Astrocyte of the spinal cord (primary cell): ENCODE data around the gene CPNE1.

Experiments used
- DNase-seq: peaks from one replicate; pipeline ENCODE4 v3.0.0; 2011; ENCODE audit warnings: low read depth, low spot score
- H3K4me3 ChIP-seq: 2 replicates; pipeline ENCODE4 v1.5.1; 2011; ENCODE audit warnings: low read depth, mild to moderate bottlenecking, low read length, moderate library complexity
- CTCF ChIP-seq: IDR thresholded peaks from 2 replicates; pipeline ENCODE4 v1.5.1; 2012; ENCODE audit warnings: low read depth, mild to moderate bottlenecking, low read length, inconsistent platforms
- in situ Hi-C: cut with HindIII; loops from 2 replicates; pipeline ENCODE4 v1.10.0; 2017; ENCODE audit warnings: low sequenced_read_pairs

The CPNE1 gene

DNA sequence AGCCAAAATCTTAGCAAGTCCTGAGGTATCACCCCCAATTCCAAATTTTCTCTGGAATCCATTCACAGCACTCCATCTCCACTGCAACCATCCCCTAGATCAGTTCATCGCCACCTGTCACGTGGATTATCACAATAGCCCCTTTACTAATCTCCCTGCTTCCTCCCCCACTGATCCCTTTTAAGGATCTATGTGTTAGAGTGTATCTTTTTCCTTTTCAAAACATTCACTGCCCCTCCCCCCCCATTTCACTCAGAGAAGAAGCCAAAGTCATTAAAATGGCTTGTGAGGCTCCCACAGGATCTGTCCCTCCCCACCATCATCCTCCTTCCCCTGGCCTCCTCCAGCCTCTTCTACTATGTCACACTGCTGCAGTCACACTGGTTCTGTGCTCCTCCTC is 67.5 kb downstream of the CPNE1 start:
- TF ChIP-seq CTCF = no peak

GRCh38 chr20:35595901-35596300 is 68.8 kb downstream of the CPNE1 start:
- H3K4me3 ChIP-seq = no peak overlapping the region
- in situ Hi-C loops = no loop called here
- no peak for TF ChIP-seq CTCF
- DNase-seq = no peak

More for the DNA sequence above, 67.5 kb downstream of the CPNE1 start:
- no peak overlapping the region for H3K4me3 ChIP-seq
- in situ Hi-C loops = no loop called here
- DNase-seq = no peak

- no peak for DNase-seq
- TF ChIP-seq CTCF = no peak
- no peak overlapping the region for H3K4me3 ChIP-seq
- in situ Hi-C loops = no loop called here
Measured at GRCh38 chr20:35595456-35595855, 69.2 kb downstream of the CPNE1 start.

DNA sequence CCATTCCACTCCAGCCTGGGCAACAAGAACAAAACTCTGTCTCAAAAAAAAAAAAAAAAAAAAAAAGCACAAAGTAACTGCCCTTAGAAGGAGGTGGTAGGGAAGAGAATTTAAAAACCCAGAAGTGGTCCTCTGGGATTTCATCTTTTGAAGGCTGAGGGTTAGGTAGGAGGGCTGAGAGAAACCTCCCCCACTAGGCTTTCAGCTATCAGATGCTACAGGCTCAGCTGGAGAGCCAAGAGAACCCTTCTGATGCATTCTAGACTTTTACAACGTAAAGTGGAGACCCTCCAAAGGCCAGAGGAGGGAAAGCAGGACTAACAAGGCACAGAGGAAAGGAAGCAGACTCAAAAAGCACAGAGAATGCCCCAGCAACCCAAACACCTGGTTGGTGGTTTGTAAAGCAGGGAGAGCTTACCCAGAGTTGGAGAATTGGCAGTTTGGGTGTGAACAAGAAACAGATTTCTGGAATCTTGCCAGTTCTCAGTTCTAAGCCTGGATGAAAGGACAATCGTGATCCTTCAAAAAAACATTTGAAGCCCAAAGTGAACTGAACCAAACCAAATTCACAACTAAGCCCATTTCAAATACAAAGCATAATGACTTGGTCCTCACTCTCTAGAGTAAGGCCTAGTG is 72.2 kb downstream of the CPNE1 start:
- no peak for TF ChIP-seq CTCF
- H3K4me3 ChIP-seq = no peak overlapping the region
- DNase-seq = no peak
- in situ Hi-C loops = no loop called here

DNA sequence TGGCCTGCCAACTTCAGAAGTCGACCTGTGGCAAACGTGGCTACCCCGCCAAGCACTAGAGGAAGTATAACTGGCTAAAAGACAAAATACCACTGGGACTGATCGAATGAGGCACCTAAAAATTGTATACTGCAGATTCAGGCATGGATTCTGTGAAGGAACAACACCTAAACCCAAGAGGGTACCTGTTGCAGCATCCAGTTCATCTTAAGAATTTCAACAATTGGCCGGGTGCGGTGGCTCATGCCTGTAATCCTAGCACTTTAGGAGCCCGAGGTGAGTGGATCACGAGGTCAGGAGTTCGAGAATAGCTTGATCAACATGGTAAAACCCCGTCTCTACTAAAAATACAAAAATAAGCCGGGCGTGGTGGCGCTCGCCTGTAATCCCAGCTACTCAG is 76.3 kb downstream of the CPNE1 start:
- no peak for TF ChIP-seq CTCF
- DNase-seq = no peak
- H3K4me3 ChIP-seq = no peak overlapping the region
- in situ Hi-C loops = no loop called here

DNA sequence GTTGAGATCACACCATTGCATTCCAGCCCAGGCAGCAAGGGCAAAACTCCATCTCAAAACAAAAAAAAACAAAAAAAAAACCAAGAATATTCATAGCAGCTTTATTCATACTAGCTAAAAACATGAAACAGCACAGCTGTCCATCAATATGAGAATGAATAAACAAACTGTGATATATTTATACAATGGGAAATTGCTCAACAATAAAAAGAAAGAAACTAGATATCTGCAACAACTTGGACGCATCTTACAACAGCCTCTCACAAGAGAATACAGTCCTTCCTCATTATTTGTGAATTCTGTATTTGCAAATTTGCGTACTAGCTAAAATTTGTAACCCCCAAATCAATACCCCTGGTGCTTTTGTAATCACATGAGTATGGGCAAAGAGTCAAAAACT is 77.3 kb downstream of the CPNE1 start:
- no peak for TF ChIP-seq CTCF
- no peak for DNase-seq
- in situ Hi-C loops = no loop called here
- H3K4me3 ChIP-seq = no peak overlapping the region
